Vagina (tissue), 2 donors: Measurements from ENCODE around the gene SHCBP1L.
"Not testable (repeated sequence)": the region's sequence is repeated elsewhere in the genome, so short reads cannot be mapped to it uniquely, and the experiment has no call there.

Source experiments
- CTCF ChIP-seq, 3 experiments: fragments of 450-650 bp in 2 of 3; fragments of 200-600 bp in 1 of 3; sonication (generic) in 1 of 3; IDR thresholded peaks; one replicate each; pipeline ENCODE4 v1.5.1; 2017 to 2019; ENCODE audit warnings: antibody characterized with exemption in 3 of 3, mild to moderate bottlenecking in 2 of 3, moderate library complexity in 2 of 3
- POLR2A ChIP-seq, 2 donors: fragments of 450-650 bp; IDR thresholded peaks; one replicate each; pipeline ENCODE4 v1.6.1; 2017; ENCODE audit warnings: antibody characterized with exemption in 2 of 2, mild to moderate bottlenecking in 2 of 2, moderate library complexity in 2 of 2
- POLR2AphosphoS5 ChIP-seq, 2 donors: sonication (generic); formaldehyde crosslinking; IDR thresholded peaks; one replicate each; pipeline ENCODE4 v1.9.0; 2017; ENCODE audit warnings: antibody characterized with exemption in 2 of 2, mild to moderate bottlenecking in 2 of 2, low read depth in 1 of 2; ENCODE audit not compliant: insufficient read depth in 1 of 2

GRCh38 chr1:182942145-182942544, 10.8 kb downstream of the SHCBP1L start:
- not testable (repeated sequence) for TF ChIP-seq CTCF (IDR thresholded peaks at IDR 0.05); POLR2AphosphoS5 (IDR thresholded peaks at IDR 0.05; ENCODE audit: insufficient read depth in 1 of 2, low read depth in 1 of 2); POLR2A (IDR thresholded peaks at IDR 0.05)
